GM12878 (cell line): ENCODE measurements around the gene LRRC8A. TPM values are rescaled to one million over a fixed set of nuclear protein-coding genes. Genes with fewer than 3 reads are reported as not detected.

Experiments used
- ATAC-seq: fragments of 200-7000 bp; cut with Tn5 transposase; 3 replicates; pipeline ENCODE4 v1.9.1; 2020; ENCODE audit warnings: mild to moderate bottlenecking, moderate library complexity
- BruUV-seq: library from RNA; stranded (reverse); fragments of 400-500 nt; replicated peaks from 2 replicates; lab custom pipeline; 2021; lab: Mats Ljungman, UMichigan
- CTCF ChIA-PET: fragments of 300-600 bp; sonication (Branson Sonifier 250); formaldehyde crosslinking; extraction: SDS; loops from one replicate; lab custom pipeline; 2021; ENCODE audit warnings: inconsistent platforms; lab: Yijun Ruan, JAX
- POLR2A ChIA-PET: fragments of 350-600 bp; formaldehyde crosslinking; extraction: SDS; loops from one replicate; lab custom pipeline; 2021; ENCODE audit warnings: inconsistent platforms; lab: Charles Lee
- RAD21 ChIA-PET: fragments of 300-600 bp; sonication (Branson Sonifier 250); formaldehyde crosslinking; loops from one replicate; lab custom pipeline; 2023; ENCODE audit warnings: antibody characterized with exemption; ENCODE audit not compliant: unreplicated experiment; lab: Charles Lee
- SMC1A ChIA-PET: fragments of 300-600 bp; sonication (Branson Sonifier 250); formaldehyde crosslinking; loops from one replicate; lab custom pipeline; 2023; ENCODE audit not compliant: unreplicated experiment, uncharacterized antibody; lab: Charles Lee
- DNase-seq: peaks from one replicate; pipeline ENCODE4 v3.0.0-alpha.2; 2011; ENCODE audit warnings: low read depth, low spot score
- FAIRE-seq: peaks from 3 replicates; lab custom pipeline; 2011; peaks lifted over from hg19 to GRCh38; lab: Jason Lieb, UNC
- H2AFZ ChIP-seq: 2 replicates; pipeline ENCODE4 v1.6.0; 2011; ENCODE audit warnings: low read depth, low read length, control low read depth; ENCODE audit not compliant: control insufficient read depth
- H3K27ac ChIP-seq: 2 replicates; pipeline ENCODE4 v1.5.1; 2011; ENCODE audit warnings: control low read depth; ENCODE audit not compliant: control insufficient read depth, insufficient read depth
- H3K27me3 ChIP-seq, 2 experiments: replicated peaks in 1 of 2; 2 replicates each; pipeline versions ENCODE4 v1.6.0 to v1.6.1; 2011; ENCODE audit warnings: low read length in 1 of 2; ENCODE audit not compliant: control insufficient read depth in 2 of 2, insufficient read depth in 2 of 2
- H3K36me3 ChIP-seq, 2 experiments: 2 replicates each; pipeline ENCODE4 v1.5.1; 2011; ENCODE audit warnings: low read length in 1 of 2; ENCODE audit not compliant: control insufficient read depth in 2 of 2, insufficient read depth in 2 of 2
- H3K4me1 ChIP-seq: 2 replicates; pipeline ENCODE4 v1.6.1; 2011; ENCODE audit warnings: mild to moderate bottlenecking, low read length, moderate library complexity, mixed read lengths; ENCODE audit not compliant: control insufficient read depth, insufficient read depth
- H3K4me2 ChIP-seq: 2 replicates; pipeline ENCODE4 v1.6.0; 2011; ENCODE audit warnings: control low read depth; ENCODE audit not compliant: control insufficient read depth, insufficient read depth
- H3K4me3 ChIP-seq: fragments of 200-600 bp; sonication (generic); 2 replicates; pipeline ENCODE4 v1.5.1; 2016
- H3K79me2 ChIP-seq: 2 replicates; pipeline ENCODE4 v1.6.0; 2011; ENCODE audit warnings: low read length; ENCODE audit not compliant: control insufficient read depth, insufficient read depth
- H3K9ac ChIP-seq: 2 replicates; pipeline ENCODE4 v1.8.0; 2011; ENCODE audit warnings: low read length, control low read depth, mixed read lengths; ENCODE audit not compliant: control insufficient read depth, insufficient read depth
- H3K9me3 ChIP-seq: replicated peaks from 3 replicates; pipeline ENCODE4 v1.5.1; 2011; ENCODE audit warnings: mild to moderate bottlenecking, low read length; ENCODE audit not compliant: control insufficient read depth, insufficient read depth
- H4K20me1 ChIP-seq: 2 replicates; pipeline ENCODE4 v1.6.0; 2011; ENCODE audit not compliant: control insufficient read depth, insufficient read depth
- ASH2L ChIP-seq: fragments of 300-600, 200-600 bp; sonication (generic); IDR thresholded peaks from 2 replicates; pipeline ENCODE4 v1.6.1; 2017; ENCODE audit warnings: low read depth, mild to moderate bottlenecking, borderline replicate concordance
- BCL11A ChIP-seq: IDR thresholded peaks from 2 replicates; pipeline ENCODE4 v1.6.1; 2011; ENCODE audit warnings: low read depth, low read length
- CHD4 ChIP-seq: fragments of 200-600 bp; sonication (generic); IDR thresholded peaks from 2 replicates; pipeline ENCODE4 v1.6.1; 2016; ENCODE audit warnings: mild to moderate bottlenecking
- ETV6 ChIP-seq, 2 experiments: fragments of 450-650 bp in 1 of 2; IDR thresholded peaks in 1 of 2; conservative IDR thresholded peaks in 1 of 2; 2 replicates each; pipeline ENCODE4 v1.6.1; 2014; ENCODE audit warnings: antibody characterized with exemption in 1 of 2, borderline replicate concordance in 1 of 2, low read depth in 1 of 2, mild to moderate bottlenecking in 1 of 2, moderate library complexity in 1 of 2
- EZH2 ChIP-seq: IDR thresholded peaks from 2 replicates; pipeline ENCODE4 v1.6.1; 2012; ENCODE audit warnings: low read depth, mild to moderate bottlenecking, control low read depth, inconsistent platforms, low read length, borderline replicate concordance; ENCODE audit not compliant: control insufficient read depth
- HDAC6 ChIP-seq: fragments of 200-600 bp; sonication (generic); IDR thresholded peaks from one replicate; pipeline ENCODE4 v1.8.0; 2017; ENCODE audit warnings: antibody characterized with exemption; ENCODE audit not compliant: unreplicated experiment
- MEF2B ChIP-seq: fragments of 450-650 bp; IDR thresholded peaks from 2 replicates; pipeline ENCODE4 v1.6.1; 2018; ENCODE audit warnings: mild to moderate bottlenecking, moderate library complexity; ENCODE audit not compliant: partially characterized antibody, poor library complexity, severe bottlenecking
- NFXL1 ChIP-seq: fragments of 450-650 bp; IDR thresholded peaks from 2 replicates; pipeline ENCODE4 v1.6.1; 2017; ENCODE audit warnings: antibody characterized with exemption, mild to moderate bottlenecking, borderline replicate concordance
- NRF1 ChIP-seq: conservative IDR thresholded peaks from 2 replicates; pipeline ENCODE4 v1.6.1; 2011; ENCODE audit warnings: mild to moderate bottlenecking, low read depth, low read length, improper control_type of control experiment
- PML ChIP-seq: IDR thresholded peaks from 2 replicates; pipeline ENCODE4 v1.6.1; 2012; ENCODE audit warnings: low read length, inconsistent platforms
- RBBP5 ChIP-seq: fragments of 200-600 bp; sonication (generic); conservative IDR thresholded peaks from 2 replicates; pipeline ENCODE4 v1.6.1; 2016
- SP1 ChIP-seq: IDR thresholded peaks from one replicate; pipeline ENCODE4 v1.6.1; 2011; ENCODE audit warnings: low read depth, low read length
- TCF7 ChIP-seq: IDR thresholded peaks from 2 replicates; pipeline ENCODE4 v1.6.1; 2014; ENCODE audit warnings: antibody characterized with exemption, borderline replicate concordance
- WGBS: methylation state at CpG from one replicate; pipeline ENCODE4 v1.1.6; 2016; ENCODE audit warnings: low lambda C conversion rate; ENCODE audit not compliant: insufficient replicate concordance, insufficient coverage; ENCODE audit errors: missing lambda C conversion rate; 5-methylcytosine and 5-hydroxymethylcytosine counted together
- in situ Hi-C: fragments of 300-500 bp; cut with MboI; formaldehyde crosslinking; loops from 9 replicates; pipeline ENCODE4 v1.14.3; 2018; ENCODE audit warnings: mixed read lengths
- intact Hi-C: fragments of 100-400 bp; cut with micrococcal nuclease; formaldehyde crosslinking; loops from one replicate; pipeline ENCODE4 v1.14.2; 2022; ENCODE audit not compliant: unreplicated experiment
- polyA plus RNA-seq, 11 experiments: library from polyadenylated mRNA; depleted of rRNA in 4 of 11; unstranded in 6 of 11; stranded (reverse) in 5 of 11; fragments of >200 nt; fragmentation: Nextera tagmentation in 4 of 11; fragmentation: Illumina TruSeq in 1 of 11; extraction: Ambion mirVana in 4 of 11; extraction: Trizol in 1 of 11; gene quantifications; 1 replicate in 1 of 11; 2 replicates in 10 of 11; pipeline versions ENCODE4 v1.2.1 to v1.2.3, GENCODE V29; 2011 to 2016; ENCODE audit warnings: inconsistent platforms in 2 of 11, missing spikeins in 2 of 11, low read depth in 1 of 11
- total RNA-seq, 4 experiments: library from RNA; depleted of rRNA in 3 of 4; stranded (reverse); fragments of >200 nt in 3 of 4; fragmentation: Illumina TruSeq in 1 of 4; extraction: Trizol in 1 of 4; gene quantifications; 2 replicates each; pipeline versions ENCODE4 v1.2.1 to v1.2.3, GENCODE V29; 2013 to 2021
- TF ChIP-seq, protein P1 (sequence below): IDR thresholded peaks from 2 replicates; pipeline ENCODE4 v1.6.1; 2012; ENCODE audit warnings: low read depth, low read length, improper control_type of control experiment

The LRRC8A gene
- total and polyA plus RNA-seq, 10 of the 15 experiments (the other 5 are each of a cell fraction or from before 2014, with no cell fraction given) = 1.6 to 15.9 (median 9.7) TPM

DNA sequence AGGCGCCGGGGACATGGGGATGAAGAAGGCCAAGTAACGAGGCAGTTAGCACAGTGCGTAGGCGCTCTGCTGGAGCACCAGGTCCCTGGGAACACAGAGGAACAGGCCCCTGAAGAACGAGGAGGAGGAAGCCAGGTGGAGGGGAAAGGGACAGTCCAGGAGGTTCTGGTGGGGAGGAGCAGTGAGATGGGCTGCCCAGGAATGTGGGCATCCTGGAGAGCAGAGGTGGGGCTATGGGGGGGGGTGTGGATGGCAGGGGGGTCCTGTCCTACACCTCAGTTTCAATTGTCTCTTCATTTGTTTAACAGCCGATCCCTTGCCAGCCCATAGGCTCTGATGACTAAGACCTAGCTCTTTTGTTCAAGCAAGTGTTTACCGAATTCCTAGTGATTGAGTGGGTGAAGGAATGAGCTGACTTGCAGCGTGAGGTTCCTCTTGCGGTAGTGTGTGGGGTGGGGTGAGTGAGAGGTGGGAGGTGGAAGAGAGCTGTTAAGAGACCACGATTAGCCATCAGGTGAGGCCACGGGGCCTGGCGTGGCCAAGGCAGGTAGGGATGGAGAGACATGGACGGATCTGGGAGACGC, 30.4 kb downstream of the LRRC8A start (continued):
- no peak for TF ChIP-seq CHD4
- no peak for TF ChIP-seq HDAC6
- TF ChIP-seq SP1 = no peak
- TF ChIP-seq MEF2B = no peak
- no peak for TF ChIP-seq TCF7
- no peak for TF ChIP-seq RBBP5
- no peak for TF ChIP-seq BCL11A
- no peak for TF ChIP-seq EZH2
- no peak for TF ChIP-seq ETV6 (conservative IDR thresholded peaks at IDR 0.05 in 1 of 2, IDR thresholded peaks at IDR 0.05 in 1 of 2; ENCODE audit: borderline replicate concordance in 1 of 2, low read depth in 1 of 2)
- TF ChIP-seq ASH2L = no peak
- no peak for TF ChIP-seq NRF1

DNA sequence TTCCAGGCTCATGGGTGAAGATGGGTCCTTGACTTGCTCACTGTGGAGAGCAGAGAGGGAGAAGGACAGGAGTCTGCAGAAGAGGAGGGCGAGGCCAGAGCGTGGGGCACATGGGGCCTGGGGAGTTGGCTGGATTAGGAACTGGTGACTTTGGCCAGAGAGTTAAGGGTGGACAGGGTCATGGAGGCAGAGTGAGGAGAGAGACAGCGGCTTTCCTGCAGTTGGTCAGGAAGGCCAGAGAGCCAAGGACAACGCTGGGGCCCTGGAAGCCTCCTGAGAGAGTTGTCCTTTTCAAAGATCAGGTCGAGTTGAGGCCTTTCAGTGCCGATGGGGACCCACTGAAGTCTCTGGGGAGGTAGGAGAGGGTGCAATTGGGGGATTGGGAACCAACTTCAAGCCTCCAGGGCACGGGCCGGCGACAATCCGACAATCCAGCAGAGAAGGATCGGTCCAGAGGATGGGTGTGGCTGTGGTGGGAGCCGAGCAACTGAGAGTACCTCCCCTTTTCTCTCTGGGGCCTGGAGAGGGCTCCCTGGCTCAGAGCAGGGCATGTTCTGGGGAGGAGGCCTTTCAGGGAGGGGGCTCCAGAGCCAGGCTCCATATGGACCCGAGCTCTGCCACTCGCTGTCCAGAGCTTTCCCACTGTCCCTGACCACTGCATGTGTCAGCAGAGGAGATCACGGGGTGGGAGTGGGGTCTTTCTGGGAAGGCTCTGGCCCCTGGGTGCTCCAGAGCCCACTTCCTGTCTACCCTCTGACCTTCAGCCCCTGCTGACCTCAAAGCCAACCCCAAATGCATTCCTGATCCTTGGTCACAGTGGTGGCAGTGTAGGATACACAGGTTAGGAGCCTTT, 31.3 kb downstream of the LRRC8A start:
- H3K27ac ChIP-seq = no peak overlapping the region
- ATAC-seq = no peak
- POLR2A ChIA-PET = no interaction called here
- H3K27me3 ChIP-seq = no peaks in the 10 kb centered on the region
- no peak for FAIRE-seq
- intact Hi-C loops (no loop called here), in situ Hi-C loops (no loop called here)
- no TSS peak for BruUV-seq
- H3K79me2 ChIP-seq = no peaks in the 10 kb centered on the region
- H3K9ac ChIP-seq = no peak overlapping the region
- no peaks in the 10 kb centered on the region for H4K20me1 ChIP-seq
- no peak for DNase-seq
- no peak overlapping the region for H3K4me2 ChIP-seq
- TF ChIP-seq PML (no peak), NFXL1 (no peak)
- TF ChIP-seq, protein P1, sequence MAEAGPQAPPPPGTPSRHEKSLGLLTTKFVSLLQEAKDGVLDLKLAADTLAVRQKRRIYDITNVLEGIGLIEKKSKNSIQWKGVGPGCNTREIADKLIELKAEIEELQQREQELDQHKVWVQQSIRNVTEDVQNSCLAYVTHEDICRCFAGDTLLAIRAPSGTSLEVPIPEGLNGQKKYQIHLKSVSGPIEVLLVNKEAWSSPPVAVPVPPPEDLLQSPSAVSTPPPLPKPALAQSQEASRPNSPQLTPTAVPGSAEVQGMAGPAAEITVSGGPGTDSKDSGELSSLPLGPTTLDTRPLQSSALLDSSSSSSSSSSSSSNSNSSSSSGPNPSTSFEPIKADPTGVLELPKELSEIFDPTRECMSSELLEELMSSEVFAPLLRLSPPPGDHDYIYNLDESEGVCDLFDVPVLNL = no peak
- peaks cover 4 to 27% of the 10 kb centered on the region in 2 experiments; a peak in 3 of 4 replicates for H3K36me3 ChIP-seq
- SMC1A ChIA-PET = no interaction called here
- CTCF ChIA-PET = no interaction called here
- H3K4me3 ChIP-seq = no peak overlapping the region
- H2AFZ ChIP-seq = no peak overlapping the region
- 89% methylated on average over 15 of the region's 15 CpGs for WGBS
- RAD21 ChIA-PET = no interaction called here
- H3K9me3 ChIP-seq = no peaks in the 10 kb centered on the region
- no peaks in the 10 kb centered on the region for H3K4me1 ChIP-seq
